Measurements from ENCODE around the gene GRK7. TPM values are rescaled to one million over a fixed set of nuclear protein-coding genes. Genes with fewer than 3 reads are reported as not detected.

Gene GRK7
- total RNA-seq, 1 experiment from 2014 or later: not detected

DNA sequence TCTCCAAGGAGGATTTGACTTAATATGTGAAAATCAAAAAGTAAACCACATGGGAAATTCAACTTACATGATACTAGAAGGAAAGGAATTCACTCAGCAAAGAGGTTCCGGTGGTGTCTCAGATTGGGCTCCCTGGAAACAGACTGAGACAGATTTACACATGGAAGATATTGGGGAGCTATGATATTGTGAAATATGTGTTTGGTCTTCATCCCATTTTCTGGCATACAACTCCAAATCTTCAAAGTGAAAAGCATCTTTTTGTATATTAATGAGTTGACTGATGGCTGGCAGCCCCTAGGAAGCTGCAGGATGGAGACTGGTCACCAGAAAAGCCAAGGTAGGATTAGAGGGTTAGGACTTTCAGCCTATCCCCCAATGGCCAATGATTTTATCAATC is 29.3 kb downstream of the GRK7 start:
- H3K9me3 Mint-ChIP-seq: no peaks in the 10 kb centered on the region; a peak in 1 of 5 replicates
- Histone ChIP-seq H2BK120ac (ENCODE audit: low read depth, low read length, poor library complexity, severe bottlenecking) (no peak overlapping the region), H2AK5ac (ENCODE audit: insufficient read length, low read length) (no peak overlapping the region), H3K14ac (ENCODE audit: insufficient read depth, low read length) (no peak overlapping the region), H2AFZ (ENCODE audit: low read length) (no peak overlapping the region), H3K4me2 (ENCODE audit: insufficient read depth, insufficient read length, low read length) (no peak overlapping the region), H3K79me1 (ENCODE audit: insufficient read depth, low read depth, low read length, poor library complexity, severe bottlenecking) (no peaks in the 10 kb centered on the region), H3K23me2 (ENCODE audit: insufficient read length, low read depth, low read length, poor library complexity, severe bottlenecking) (no peaks in the 10 kb centered on the region), H2BK20ac (ENCODE audit: low read depth, low read length, poor library complexity, severe bottlenecking) (no peak overlapping the region), H2BK5ac (ENCODE audit: insufficient read length, low read length) (no peak overlapping the region), H2BK15ac (ENCODE audit: low read depth, low read length) (no peak overlapping the region), H3K27me3 (ENCODE audit: insufficient read depth, low read length) (no peaks in the 10 kb centered on the region), H4K91ac (ENCODE audit: insufficient read length, low read depth, low read length) (no peak overlapping the region), H4K8ac (replicated peaks; ENCODE audit: insufficient read length, low read depth, low read length) (no peak overlapping the region), H3K4me1 (ENCODE audit: insufficient read depth, low read length) (no peaks in the 10 kb centered on the region), H3K56ac (ENCODE audit: insufficient read length, low read depth, low read length) (no peak overlapping the region), H3K79me2 (ENCODE audit: insufficient read depth, low read length) (no peaks in the 10 kb centered on the region), H4K5ac (ENCODE audit: insufficient read length, low read depth, low read length) (no peak overlapping the region), H3K18ac (ENCODE audit: insufficient read length, low read depth, low read length) (no peak overlapping the region), H2BK12ac (ENCODE audit: insufficient read length, low read depth, low read length) (no peak overlapping the region), H3K27ac (ENCODE audit: insufficient read length, low read depth, low read length) (no peak overlapping the region), H3T11ph (ENCODE audit: low read length) (no peak overlapping the region), H4K20me1 (ENCODE audit: control insufficient read depth, insufficient read depth, insufficient read length) (no peaks in the 10 kb centered on the region), H3K9me3 (ENCODE audit: control insufficient read depth, low read depth, low read length) (no peaks in the 10 kb centered on the region), H3K23ac (ENCODE audit: insufficient read length, low read depth, low read length) (no peak overlapping the region), H3K9ac (ENCODE audit: extremely low read depth, insufficient read length, low read length) (no peak overlapping the region), H3K4ac (ENCODE audit: low read depth, low read length) (no peak overlapping the region)
- TF ChIP-seq, protein P1, sequence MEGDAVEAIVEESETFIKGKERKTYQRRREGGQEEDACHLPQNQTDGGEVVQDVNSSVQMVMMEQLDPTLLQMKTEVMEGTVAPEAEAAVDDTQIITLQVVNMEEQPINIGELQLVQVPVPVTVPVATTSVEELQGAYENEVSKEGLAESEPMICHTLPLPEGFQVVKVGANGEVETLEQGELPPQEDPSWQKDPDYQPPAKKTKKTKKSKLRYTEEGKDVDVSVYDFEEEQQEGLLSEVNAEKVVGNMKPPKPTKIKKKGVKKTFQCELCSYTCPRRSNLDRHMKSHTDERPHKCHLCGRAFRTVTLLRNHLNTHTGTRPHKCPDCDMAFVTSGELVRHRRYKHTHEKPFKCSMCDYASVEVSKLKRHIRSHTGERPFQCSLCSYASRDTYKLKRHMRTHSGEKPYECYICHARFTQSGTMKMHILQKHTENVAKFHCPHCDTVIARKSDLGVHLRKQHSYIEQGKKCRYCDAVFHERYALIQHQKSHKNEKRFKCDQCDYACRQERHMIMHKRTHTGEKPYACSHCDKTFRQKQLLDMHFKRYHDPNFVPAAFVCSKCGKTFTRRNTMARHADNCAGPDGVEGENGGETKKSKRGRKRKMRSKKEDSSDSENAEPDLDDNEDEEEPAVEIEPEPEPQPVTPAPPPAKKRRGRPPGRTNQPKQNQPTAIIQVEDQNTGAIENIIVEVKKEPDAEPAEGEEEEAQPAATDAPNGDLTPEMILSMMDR (conservative IDR thresholded peaks at IDR 0.05): no peak
- peaks cover 22% of the 10 kb centered on the region for H3K27me3 Mint-ChIP-seq (ENCODE audit: low read depth)
- no peaks in the 10 kb centered on the region for H3K36me3 Mint-ChIP-seq (ENCODE audit: insufficient read depth in 1 of 3, low read depth in 3 of 3)
- peaks cover 13 to 23% of the 10 kb centered on the region in 2 experiments for H3K4me1 Mint-ChIP-seq
- no peak overlapping the region for H3K4me3 Mint-ChIP-seq
- no peak for DNase-seq
- no CpG with 5 or more reads among the region's 1 CpG for WGBS (ENCODE audit: extremely low coverage, insufficient read length, low lambda C conversion rate)
- H3K27ac Mint-ChIP-seq: no peak overlapping the region
